HL-60 (cell line): ENCODE data around the gene ANKS1B.

Experiments
- DNase-seq, 2 experiments: peaks; one replicate each; pipeline ENCODE4 v3.0.0-alpha.2; 2010 to 2020; ENCODE audit warnings: low read depth in 1 of 2, low spot score in 1 of 2
- H3K27ac ChIP-seq: fragments of 250-450 bp; sonication (Bioruptor Pico); replicated peaks from 2 replicates; pipeline ENCODE4 v1.5.1; 2020; ENCODE audit warnings: mild to moderate bottlenecking, moderate library complexity
- H3K27me3 ChIP-seq: fragments of 250-450 bp; sonication (Bioruptor Pico); 2 replicates; pipeline ENCODE4 v1.5.1; 2021; ENCODE audit warnings: mild to moderate bottlenecking, moderate library complexity; ENCODE audit not compliant: insufficient read depth, poor library complexity, severe bottlenecking
- H3K4me3 ChIP-seq: replicated peaks from 2 replicates; pipeline ENCODE4 v1.5.1; 2011; ENCODE audit warnings: mild to moderate bottlenecking, control low read depth, low read length; ENCODE audit not compliant: insufficient read depth
- CTCF ChIP-seq: IDR thresholded peaks from one replicate; pipeline ENCODE4 v1.5.1; 2011; ENCODE audit warnings: low read length, control low read depth, inconsistent platforms; ENCODE audit not compliant: insufficient read depth
- GABPA ChIP-seq: IDR thresholded peaks from 2 replicates; pipeline ENCODE4 v1.6.1; 2012; ENCODE audit warnings: low read depth
- POLR2AphosphoS5 ChIP-seq: IDR thresholded peaks from 2 replicates; pipeline ENCODE4 v1.6.1; 2012; ENCODE audit warnings: low read depth
- REST ChIP-seq: IDR thresholded peaks from 2 replicates; pipeline ENCODE4 v1.6.1; 2012; ENCODE audit warnings: low read depth; ENCODE audit not compliant: insufficient replicate concordance
- SPI1 ChIP-seq: IDR thresholded peaks from 2 replicates; pipeline ENCODE4 v1.6.1; 2012; ENCODE audit warnings: low read depth, mild to moderate bottlenecking, borderline replicate concordance

The ANKS1B gene

GRCh38 chr12:99311373-99311772, 673.4 kb downstream of the ANKS1B start:
- Histone ChIP-seq H3K4me3 (no peak overlapping the region), H3K27ac (no peak overlapping the region)
- TF ChIP-seq POLR2AphosphoS5, result no peak
- TF ChIP-seq SPI1, result no peak
- no peak for TF ChIP-seq REST
- no peak for TF ChIP-seq CTCF
- TF ChIP-seq GABPA, result no peak

GRCh38 chr12:99309812-99310211, 674.9 kb downstream of the ANKS1B start:
- no peak for DNase-seq
- Histone ChIP-seq H3K27ac (no peak overlapping the region), H3K27me3 (no peaks in the 10 kb centered on the region), H3K4me3 (no peak overlapping the region)
- TF ChIP-seq CTCF (no peak), SPI1 (no peak), REST (no peak), GABPA (no peak), POLR2AphosphoS5 (no peak)

More at GRCh38 chr12:99311373-99311772, 673.4 kb downstream of the ANKS1B start:
- H3K27me3 ChIP-seq, result no peaks in the 10 kb centered on the region
- no peak for DNase-seq

GRCh38 chr12:99302874-99303273, 681.9 kb downstream of the ANKS1B start:
- H3K27ac ChIP-seq, result no peak overlapping the region
- no peaks in the 10 kb centered on the region for H3K27me3 ChIP-seq
- H3K4me3 ChIP-seq, result no peak overlapping the region
- DNase-seq, result no peak
- no peak for TF ChIP-seq CTCF
- no peak for TF ChIP-seq GABPA
- no peak for TF ChIP-seq SPI1
- TF ChIP-seq REST, result no peak
